ENCODE results near the gene BORCS8. TPM values are rescaled to one million over a fixed set of nuclear protein-coding genes. Genes with fewer than 3 reads are reported as not detected.

Gene BORCS8
- total and polyA plus RNA-seq, 2 of the 13 experiments (the other 11 are each of a cell fraction or from before 2014, with no cell fraction given), result 9.6 to 13.3 TPM

- no peak for TF ChIP-seq ZNF256 (CRISPR knock-in tag; conservative IDR thresholded peaks at IDR 0.05)
- no peak for TF ChIP-seq TBP (CRISPR knock-in tag; IDR thresholded peaks at IDR 0.05)
- no peak for TF ChIP-seq ZNF549 (CRISPR knock-in tag; IDR thresholded peaks at IDR 0.05)
- TF ChIP-seq ATF1 (CRISPR knock-in tag; IDR thresholded peaks at IDR 0.05), result no peak
- TF ChIP-seq, protein P1, sequence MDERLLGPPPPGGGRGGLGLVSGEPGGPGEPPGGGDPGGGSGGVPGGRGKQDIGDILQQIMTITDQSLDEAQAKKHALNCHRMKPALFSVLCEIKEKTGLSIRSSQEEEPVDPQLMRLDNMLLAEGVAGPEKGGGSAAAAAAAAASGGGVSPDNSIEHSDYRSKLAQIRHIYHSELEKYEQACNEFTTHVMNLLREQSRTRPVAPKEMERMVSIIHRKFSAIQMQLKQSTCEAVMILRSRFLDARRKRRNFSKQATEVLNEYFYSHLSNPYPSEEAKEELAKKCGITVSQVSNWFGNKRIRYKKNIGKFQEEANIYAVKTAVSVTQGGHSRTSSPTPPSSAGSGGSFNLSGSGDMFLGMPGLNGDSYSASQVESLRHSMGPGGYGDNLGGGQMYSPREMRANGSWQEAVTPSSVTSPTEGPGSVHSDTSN (CRISPR knock-in tag; IDR thresholded peaks at IDR 0.05), result no peak
- TF ChIP-seq AKAP8 (CRISPR knock-in tag; IDR thresholded peaks at IDR 0.05), result no peak
- no peak; the same call in 1 of the 2 replicates for TF ChIP-seq SAFB2 (CRISPR knock-in tag; IDR thresholded peaks at IDR 0.05; ENCODE audit: borderline replicate concordance, low read depth)
- TF ChIP-seq NFE2L2 (IDR thresholded peaks at IDR 0.05; ENCODE audit: low read length), result no peak
- TF ChIP-seq, protein P2, sequence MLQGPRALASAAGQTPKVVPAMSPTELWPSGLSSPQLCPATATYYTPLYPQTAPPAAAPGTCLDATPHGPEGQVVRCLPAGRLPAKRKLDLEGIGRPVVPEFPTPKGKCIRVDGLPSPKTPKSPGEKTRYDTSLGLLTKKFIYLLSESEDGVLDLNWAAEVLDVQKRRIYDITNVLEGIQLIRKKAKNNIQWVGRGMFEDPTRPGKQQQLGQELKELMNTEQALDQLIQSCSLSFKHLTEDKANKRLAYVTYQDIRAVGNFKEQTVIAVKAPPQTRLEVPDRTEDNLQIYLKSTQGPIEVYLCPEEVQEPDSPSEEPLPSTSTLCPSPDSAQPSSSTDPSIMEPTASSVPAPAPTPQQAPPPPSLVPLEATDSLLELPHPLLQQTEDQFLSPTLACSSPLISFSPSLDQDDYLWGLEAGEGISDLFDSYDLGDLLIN (CRISPR knock-in tag; IDR thresholded peaks at IDR 0.05; ENCODE audit: borderline replicate concordance), result no peak
- TF ChIP-seq ETV5 (CRISPR knock-in tag; IDR thresholded peaks at IDR 0.05; ENCODE audit: borderline replicate concordance), result no peak
- TF ChIP-seq SIX4 (CRISPR knock-in tag; IDR thresholded peaks at IDR 0.05), result no peak
- no peak for TF ChIP-seq SNRNP70 (IDR thresholded peaks at IDR 0.05; ENCODE audit: low read depth, low read length)
- TF ChIP-seq ZBTB38 (CRISPR knock-in tag; IDR thresholded peaks at IDR 0.05), result peak; percentile 44; the same call in 1 of the 2 replicates
- TF ChIP-seq SMAD1 (CRISPR knock-in tag; IDR thresholded peaks at IDR 0.05; ENCODE audit: borderline replicate concordance, low read depth), result no peak
- TF ChIP-seq PAWR (CRISPR knock-in tag; IDR thresholded peaks at IDR 0.05; ENCODE audit: borderline replicate concordance), result no peak
- no peak for TF ChIP-seq BCL6 (CRISPR knock-in tag; IDR thresholded peaks at IDR 0.05)
- TF ChIP-seq ZNF337 (CRISPR knock-in tag; IDR thresholded peaks at IDR 0.05; ENCODE audit: borderline replicate concordance, low read depth), result no peak
- TF ChIP-seq XRCC5 (optimal IDR thresholded peaks at IDR 0.05; ENCODE audit: low read length), result no peak
- no peak for TF ChIP-seq ARNT2 (CRISPR knock-in tag; IDR thresholded peaks at IDR 0.05; ENCODE audit: low read depth)
- TF ChIP-seq ZNF343 (CRISPR knock-in tag; IDR thresholded peaks at IDR 0.05), result no peak
- no peak for TF ChIP-seq ZNF577 (CRISPR knock-in tag; IDR thresholded peaks at IDR 0.05; ENCODE audit: borderline replicate concordance, low read depth)
- no peak for TF ChIP-seq ZNF143 (CRISPR knock-in tag; IDR thresholded peaks at IDR 0.05)
- no peak for TF ChIP-seq NFRKB (IDR thresholded peaks at IDR 0.05)
- TF ChIP-seq ZBTB4 (CRISPR knock-in tag; IDR thresholded peaks at IDR 0.05; ENCODE audit: borderline replicate concordance), result no peak
Measured at GRCh38 chr19:19203012-19203856, 11.3 kb upstream of the BORCS8 start, which contains the start of gene NR2C2AP (continued).
